CD4-positive, alpha-beta T cell treated with Interleukin-10 for 1 hour (primary cell): Measurements from ENCODE around the gene NMNAT3.

Experiments used
- DNase-seq: peaks from one replicate; pipeline ENCODE4 v3.0.0-alpha.2; 2020

NMNAT3 gene

DNA sequence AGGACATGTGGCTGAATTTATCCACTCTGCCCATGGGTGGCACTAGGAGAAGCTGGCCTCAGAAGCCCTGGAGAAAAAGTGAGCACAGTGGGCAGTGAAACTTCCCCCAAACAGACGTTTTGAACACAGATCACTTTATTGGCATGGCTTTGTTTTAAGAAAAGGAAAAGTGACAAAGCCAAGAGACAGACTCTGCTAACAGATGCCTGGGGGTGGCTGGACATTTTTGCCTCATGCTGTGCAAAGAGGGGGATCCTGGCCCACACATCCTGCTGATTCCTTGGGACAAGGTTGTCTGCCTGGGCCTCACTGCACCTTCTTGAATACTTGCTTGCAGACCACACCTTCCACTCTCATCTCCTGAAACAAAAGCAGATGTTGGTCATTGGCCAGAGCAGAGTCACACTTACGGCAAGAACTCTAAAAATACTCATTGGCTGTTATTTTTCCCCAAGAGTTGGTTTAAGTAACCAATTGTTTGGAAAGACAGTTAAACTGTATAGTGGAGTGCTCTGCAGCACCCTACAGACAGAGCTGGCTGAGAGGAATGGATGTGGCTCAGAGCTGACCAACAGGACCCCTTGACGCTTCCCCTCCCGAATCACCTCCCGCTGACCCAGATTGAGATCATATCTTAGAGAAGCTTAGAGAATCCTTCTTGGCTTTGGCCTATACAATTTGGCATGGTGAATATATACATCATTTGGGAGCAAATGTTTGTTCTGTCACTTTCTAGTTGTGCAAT lies 160.3 kb downstream of the NMNAT3 start:
- DNase-seq = no peak

DNA sequence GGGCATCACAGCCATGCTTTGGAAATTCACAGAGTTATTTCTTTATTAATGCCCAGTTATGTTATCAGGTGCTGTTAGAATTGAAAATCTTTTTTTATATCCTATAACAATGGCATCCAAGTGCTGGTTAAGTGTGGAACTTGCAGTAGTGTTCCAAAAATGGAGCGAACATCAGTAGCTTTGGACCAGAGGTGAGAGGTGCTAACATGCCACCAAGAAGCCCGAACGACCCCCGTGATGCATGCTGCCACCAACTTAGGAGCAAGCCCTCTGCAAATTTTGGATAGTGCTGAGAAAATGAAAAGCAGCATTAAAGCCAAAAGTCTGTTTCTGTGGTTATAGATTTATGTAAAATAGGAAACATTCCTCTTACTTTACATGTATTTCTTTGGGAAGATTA lies 163.0 kb downstream of the NMNAT3 start:
- no peak for DNase-seq
